NCI-H1417 treated with DMSO at 0.1 percent for 48 hours (cell line): ENCODE results near the gene FOXG1.

Experiments
- DNase-seq: peaks from one replicate; lab custom pipeline; 2025; lab: John Stamatoyannopoulos, UW

Gene FOXG1

GRCh38 chr14:28762303-28762954 lies 4.2 kb upstream of the FOXG1 start:
- DNase-seq: no peak

GRCh38 chr14:28762955-28763326 lies 3.6 kb upstream of the FOXG1 start:
- DNase-seq: no peak

DNA sequence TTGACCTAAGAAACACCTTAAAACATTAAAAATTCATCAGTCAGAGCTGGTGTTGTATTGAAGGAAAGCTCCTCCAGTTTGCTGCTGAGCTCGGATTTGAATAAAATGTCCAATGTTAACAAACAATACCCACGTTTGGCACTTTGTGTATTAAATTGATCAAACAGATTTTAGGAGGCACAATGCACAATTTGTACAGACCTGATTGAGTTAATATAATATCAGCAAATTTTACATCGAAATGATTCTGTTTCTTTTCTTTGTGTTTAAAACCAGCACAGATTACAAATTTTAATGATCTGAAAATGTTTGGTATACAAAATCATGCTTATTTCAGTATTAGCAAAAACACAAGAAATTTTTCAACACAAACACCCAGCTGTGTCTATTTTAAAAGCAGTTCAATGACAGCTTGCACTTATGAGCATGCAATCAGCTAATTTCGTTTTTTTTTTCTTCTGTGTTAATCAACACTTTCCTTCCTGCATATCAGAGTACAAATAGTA lies 2.8 kb upstream of the FOXG1 start:
- no peak for DNase-seq

- peak; percentile 57 for DNase-seq
Observed at GRCh38 chr14:28764257-28765160, 2.1 kb upstream of the FOXG1 start.

DNA sequence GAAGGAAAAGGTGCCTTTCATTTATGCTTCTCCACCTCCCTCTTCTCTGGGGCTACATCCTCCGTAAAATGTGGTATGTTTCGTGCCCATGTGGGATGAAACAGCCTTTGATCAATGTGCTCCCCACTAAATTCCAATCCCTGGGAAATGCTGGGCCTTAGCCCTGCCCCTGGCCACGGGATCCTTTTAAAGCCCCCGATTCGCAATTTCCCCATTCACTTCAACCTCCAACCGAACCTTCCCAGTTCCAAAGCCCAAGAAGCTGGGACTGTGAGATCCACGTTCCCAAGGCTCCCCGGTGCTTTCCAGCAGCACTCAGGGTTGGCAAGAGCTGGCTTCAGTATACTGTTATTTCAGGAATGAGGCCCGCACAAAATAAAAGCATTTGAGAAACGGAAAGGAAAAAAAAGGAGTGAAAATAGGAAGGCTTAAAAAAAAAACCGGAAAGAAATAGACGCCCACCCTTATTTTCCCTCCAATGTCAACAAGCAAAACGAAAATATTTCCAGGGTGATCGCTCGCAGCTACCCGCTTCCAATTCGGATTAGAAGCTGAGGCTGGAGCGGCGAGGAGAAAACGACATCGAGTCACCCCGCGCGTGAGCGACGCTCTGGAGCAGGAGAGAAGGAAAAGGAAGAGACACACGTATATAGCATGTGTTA lies 1.3 kb upstream of the FOXG1 start:
- DNase-seq: no peak

DNA sequence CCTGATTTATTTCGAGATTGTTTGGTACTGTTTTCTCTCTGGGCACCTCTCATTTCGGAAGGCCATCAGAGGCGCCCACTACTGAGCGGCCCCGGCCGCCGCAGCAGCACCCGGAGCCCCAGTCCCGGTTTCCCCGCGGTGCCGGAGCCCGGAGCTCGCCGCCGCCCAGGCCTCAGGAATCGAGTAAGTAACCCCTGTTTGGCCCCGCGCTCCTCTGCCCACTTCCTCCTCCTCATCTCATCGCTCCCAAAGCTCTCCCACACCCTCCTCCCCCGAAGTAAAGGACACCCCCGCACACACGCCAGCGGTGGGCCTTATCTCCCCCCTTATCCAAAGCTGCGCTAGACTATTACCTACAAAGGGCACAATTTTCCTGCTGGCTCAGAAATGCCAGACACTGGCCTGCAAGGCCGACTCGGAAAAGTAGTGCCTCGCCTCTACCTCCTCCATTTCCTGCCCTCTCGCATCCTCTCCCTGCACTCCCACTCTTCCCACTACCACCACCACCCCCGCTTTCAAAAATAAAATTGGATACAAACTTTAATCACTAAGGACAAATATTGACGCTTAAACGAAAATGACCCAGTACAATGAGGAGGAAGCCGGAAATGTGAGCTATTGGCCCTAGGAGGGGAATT lies 637 bp upstream of the FOXG1 start:
- DNase-seq: peak; percentile 64

- DNase-seq: no peak
Observed at GRCh38 chr14:28767030-28767852, 654 bp downstream of the FOXG1 start.

DNA sequence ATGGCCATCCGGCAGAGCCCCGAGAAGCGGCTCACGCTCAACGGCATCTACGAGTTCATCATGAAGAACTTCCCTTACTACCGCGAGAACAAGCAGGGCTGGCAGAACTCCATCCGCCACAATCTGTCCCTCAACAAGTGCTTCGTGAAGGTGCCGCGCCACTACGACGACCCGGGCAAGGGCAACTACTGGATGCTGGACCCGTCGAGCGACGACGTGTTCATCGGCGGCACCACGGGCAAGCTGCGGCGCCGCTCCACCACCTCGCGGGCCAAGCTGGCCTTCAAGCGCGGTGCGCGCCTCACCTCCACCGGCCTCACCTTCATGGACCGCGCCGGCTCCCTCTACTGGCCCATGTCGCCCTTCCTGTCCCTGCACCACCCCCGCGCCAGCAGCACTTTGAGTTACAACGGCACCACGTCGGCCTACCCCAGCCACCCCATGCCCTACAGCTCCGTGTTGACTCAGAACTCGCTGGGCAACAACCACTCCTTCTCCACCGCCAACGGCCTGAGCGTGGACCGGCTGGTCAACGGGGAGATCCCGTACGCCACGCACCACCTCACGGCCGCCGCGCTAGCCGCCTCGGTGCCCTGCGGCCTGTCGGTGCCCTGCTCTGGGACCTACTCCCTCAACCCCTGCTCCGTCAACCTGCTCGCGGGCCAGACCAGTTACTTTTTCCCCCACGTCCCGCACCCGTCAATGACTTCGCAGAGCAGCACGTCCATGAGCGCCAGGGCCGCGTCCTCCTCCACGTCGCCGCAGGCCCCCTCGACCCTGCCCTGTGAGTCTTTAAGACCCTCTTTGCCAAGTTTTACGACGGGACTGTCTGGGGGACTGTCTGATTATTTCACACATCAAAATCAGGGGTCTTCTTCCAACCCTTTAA lies 1.5 kb downstream of the FOXG1 start:
- no peak for DNase-seq

DNA sequence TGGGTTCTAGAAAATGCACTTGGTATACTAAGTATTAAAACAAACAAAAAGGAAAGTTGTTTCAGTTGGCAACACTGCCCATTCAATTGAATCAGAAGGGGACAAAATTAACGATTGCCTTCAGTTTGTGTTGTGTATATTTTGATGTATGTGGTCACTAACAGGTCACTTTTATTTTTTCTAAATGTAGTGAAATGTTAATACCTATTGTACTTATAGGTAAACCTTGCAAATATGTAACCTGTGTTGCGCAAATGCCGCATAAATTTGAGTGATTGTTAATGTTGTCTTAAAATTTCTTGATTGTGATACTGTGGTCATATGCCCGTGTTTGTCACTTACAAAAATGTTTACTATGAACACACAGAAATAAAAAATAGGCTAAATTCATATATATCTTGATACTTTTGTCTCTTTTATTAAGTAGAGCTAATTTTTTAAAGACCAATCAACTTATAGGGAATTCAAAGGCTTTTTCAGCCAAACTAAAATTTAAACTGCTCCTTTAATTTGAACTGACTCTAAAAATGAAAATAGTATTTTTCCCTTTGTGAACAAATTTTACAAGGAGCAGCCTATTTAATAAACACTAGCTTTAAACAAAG lies 2.8 kb downstream of the FOXG1 start:
- DNase-seq: no peak

DNA sequence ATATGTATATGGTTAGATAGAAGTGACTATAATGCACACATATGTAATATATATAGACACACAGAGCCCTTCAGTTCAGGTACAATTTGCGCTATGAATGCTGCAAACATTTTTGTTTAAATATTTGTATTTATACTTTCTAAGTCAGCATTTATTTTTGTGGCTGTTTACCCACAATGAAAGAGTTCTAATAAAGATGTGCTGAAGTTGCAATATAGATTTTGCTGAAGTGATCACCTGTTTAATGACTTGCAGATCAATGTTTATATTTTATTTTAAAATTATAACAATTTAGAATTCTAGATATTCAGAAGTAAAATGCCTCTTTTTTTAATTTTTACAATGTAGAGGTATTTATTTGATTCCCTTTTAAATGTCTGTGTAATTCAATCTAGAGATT lies 3.5 kb downstream of the FOXG1 start:
- no peak for DNase-seq

GRCh38 chr14:28770630-28771029 lies 4.0 kb downstream of the FOXG1 start:
- no peak for DNase-seq

GRCh38 chr14:28771168-28771567 lies 4.6 kb downstream of the FOXG1 start:
- no peak for DNase-seq

DNA sequence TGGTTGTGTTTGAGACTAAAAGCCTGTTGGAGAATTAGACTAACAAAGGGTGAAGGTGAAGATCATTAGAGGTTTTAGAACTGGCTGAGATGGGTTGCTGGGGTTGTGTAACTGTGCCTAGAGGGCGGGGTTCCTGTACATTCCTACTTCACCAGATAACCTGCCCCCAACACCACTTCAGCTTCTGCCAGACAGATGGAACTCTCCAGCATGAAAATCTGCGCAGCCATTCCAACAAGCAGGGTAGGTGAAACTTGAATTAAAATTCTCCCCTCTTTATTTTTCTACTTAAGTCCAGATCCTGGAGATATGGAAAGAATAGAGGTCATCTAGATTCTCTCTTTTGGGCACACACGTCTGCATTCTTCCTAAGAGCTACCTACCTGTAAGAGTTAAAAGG lies 6.0 kb downstream of the FOXG1 start:
- DNase-seq: peak; percentile 66

- DNase-seq: no peak
Observed at GRCh38 chr14:28773176-28773575, 6.6 kb downstream of the FOXG1 start.

GRCh38 chr14:28773861-28774691 lies 7.5 kb downstream of the FOXG1 start:
- DNase-seq: peak; percentile 51

DNA sequence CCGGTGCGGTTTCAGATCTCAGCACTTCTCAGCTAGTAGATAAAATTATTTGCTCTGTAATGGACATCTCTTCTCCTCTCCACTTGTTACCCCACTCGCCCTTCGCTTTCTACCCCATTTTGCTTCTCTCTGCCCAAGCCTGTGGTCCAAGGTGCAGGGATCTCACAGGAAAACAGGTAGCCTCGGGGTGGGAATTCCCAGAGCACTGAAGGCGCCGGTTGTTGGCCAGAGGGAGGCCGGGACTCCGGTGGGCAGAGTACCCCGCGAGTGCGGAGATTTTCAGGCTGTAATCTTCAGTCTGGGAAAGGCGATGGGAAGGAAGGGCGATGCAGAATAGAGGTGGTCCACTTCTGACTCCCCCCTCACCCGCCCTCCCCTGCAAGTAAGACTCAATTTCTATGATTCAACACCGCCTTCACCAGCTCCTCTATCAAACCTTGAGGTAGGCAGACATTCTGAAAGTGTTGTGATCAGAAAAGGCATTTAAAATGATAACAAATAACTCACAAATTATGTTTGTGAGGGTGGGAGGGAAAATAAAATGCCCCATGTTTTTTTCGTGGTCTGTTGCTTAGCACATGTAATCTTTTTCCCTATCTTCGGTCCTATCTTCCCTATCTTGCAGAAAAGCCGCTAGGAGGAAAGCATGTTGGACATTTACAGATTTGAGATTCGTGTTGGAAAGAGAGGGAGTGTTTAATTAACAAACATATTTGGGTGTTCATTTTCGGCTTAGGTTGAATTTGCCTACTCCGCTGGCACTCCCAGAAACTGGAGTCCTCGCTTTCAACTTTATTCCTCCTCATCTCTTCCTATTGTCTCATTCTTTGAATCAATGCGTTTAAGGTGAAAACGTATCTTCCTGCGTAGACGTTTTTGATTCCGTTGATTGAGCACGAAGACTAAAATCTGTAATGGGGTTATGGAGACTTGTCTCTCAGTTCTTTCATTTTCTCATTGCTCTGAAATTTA lies 8.5 kb downstream of the FOXG1 start:
- no peak for DNase-seq

- DNase-seq: peak; percentile 50
Observed at GRCh38 chr14:28776482-28777266, 10.1 kb downstream of the FOXG1 start.
